GM10847 (cell line): Measurements from ENCODE around the gene RCCD1.

Source experiments
- POLR2A ChIP-seq: IDR thresholded peaks from 2 replicates; pipeline ENCODE4 v1.6.1; 2011; ENCODE audit not compliant: insufficient read length; ENCODE audit errors: extremely low read depth

Gene RCCD1

GRCh38 chr15:90953947-90954711, 555 bp upstream of the RCCD1 start:
- TF ChIP-seq POLR2A, result no peak

GRCh38 chr15:90955624-90956273, 1.1 kb downstream of the RCCD1 start:
- no peak for TF ChIP-seq POLR2A

DNA sequence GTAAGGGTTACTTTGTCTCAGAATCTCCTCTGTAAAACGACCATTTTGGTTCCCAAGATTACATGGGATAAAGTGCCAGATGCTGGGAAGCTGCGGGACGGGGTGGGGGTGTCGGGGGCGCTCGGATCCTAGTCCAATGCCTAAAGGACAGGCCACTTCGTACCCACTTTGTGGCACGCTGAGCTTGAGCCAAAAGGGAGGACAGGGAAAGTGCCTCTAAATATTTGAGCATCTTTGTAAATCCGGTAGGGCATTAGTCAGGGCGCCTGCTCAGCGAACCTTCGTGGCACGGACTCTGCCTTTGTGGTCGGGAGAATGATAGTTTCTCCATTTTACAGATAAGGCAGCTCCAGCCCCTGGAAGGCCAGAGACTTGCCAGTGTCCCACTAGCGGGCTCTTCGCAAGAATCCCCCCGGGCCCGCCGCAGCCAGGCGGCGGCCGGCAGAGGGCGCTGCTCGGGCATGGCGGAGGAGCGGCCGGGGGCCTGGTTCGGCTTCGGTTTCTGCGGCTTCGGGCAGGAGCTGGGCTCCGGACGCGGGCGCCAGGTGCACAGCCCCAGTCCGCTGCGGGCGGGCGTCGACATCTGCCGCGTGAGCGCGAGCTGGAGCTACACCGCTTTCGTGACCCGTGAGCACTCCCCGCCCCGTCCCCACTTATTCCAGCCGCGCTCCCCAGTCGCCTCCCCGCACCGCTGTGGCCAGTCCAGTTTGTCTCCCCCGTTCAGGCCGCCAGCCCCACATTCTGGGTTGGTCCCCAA, 1.8 kb downstream of the RCCD1 start:
- TF ChIP-seq POLR2A, result no peak

GRCh38 chr15:90957031-90957790, 2.5 kb downstream of the RCCD1 start:
- no peak for TF ChIP-seq POLR2A

DNA sequence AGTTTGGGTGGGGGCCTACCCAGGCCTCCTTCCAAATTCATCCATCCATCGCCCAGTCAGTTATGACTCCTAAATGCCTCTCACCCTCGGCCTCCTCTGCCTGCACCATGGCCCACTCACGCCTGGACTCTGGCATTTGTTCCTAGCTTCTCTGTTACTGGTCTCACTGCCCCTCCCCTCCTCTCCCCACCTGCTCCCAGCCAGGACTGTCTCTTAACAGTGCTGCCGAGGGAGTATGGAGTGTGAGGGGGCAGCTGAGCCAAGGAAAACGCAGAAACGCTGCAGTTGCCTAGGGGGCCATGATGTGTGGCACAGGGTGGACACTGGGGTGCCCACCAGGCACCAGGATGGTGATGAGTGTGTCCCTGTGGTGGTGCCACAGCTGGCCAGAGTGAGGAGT, 3.1 kb downstream of the RCCD1 start:
- TF ChIP-seq POLR2A, result no peak

- no peak for TF ChIP-seq POLR2A
Observed at GRCh38 chr15:90959028-90959595, 4.4 kb downstream of the RCCD1 start.

DNA sequence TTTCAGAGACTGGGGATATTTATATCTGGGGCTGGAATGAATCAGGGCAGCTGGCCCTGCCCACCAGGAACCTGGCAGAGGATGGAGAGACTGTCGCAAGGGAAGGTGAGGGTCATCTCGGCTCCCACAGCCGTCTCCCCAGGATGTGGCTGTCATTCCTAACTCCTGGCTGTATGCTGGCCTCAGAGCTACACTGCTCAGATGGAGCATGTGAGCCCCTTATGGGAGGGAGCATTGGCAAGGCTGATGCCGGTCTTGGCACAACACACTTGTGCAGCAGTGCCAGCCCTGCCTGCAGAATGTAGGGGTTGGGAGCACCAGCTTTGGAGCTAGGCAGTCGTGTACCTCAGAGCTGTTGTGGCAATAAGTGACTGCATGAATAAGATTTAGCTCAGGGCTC, 5.2 kb downstream of the RCCD1 start:
- TF ChIP-seq POLR2A, result no peak

GRCh38 chr15:90960298-90961091, 5.8 kb downstream of the RCCD1 start:
- no peak for TF ChIP-seq POLR2A

- no peak for TF ChIP-seq POLR2A
Observed at GRCh38 chr15:90962021-90962420, 7.3 kb downstream of the RCCD1 start.

DNA sequence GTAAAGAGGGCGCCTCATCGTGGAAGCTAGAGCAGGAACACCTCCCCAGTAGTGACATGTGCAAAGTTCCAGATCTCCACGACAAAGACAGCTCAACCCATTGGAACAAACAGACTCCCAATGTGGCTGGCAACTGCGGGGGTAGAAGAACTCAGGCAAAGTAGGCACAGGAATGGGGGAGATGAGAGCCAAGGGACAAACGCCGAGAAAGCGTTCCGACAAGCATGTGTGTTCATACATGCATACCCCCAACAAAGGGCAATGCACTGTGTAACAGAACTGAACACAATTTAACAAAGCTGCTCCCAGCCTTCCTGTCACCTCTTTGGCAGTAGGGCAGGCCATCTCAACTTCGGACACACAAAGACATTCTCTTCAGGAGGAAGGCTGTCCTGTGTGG, 11.6 kb downstream of the RCCD1 start:
- TF ChIP-seq POLR2A, result no peak

DNA sequence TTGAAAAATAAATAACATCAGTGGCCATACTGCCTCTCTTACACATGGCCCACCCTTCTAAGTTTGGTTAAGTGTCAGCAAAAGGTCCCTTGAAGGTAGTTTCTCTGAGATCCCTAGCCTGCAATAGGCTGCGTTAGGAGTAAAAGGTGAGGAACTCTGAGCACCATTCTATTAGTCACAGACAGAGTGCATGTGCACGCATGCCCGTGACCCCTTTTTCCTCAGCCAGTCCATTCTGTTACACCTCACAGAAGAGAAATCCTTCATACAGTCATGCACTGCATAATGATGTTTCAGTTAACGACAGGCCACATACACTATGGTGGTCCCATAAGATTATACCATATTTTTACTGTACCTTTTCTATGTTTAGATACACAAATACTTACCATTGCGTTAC, 12.5 kb downstream of the RCCD1 start:
- TF ChIP-seq POLR2A, result no peak

DNA sequence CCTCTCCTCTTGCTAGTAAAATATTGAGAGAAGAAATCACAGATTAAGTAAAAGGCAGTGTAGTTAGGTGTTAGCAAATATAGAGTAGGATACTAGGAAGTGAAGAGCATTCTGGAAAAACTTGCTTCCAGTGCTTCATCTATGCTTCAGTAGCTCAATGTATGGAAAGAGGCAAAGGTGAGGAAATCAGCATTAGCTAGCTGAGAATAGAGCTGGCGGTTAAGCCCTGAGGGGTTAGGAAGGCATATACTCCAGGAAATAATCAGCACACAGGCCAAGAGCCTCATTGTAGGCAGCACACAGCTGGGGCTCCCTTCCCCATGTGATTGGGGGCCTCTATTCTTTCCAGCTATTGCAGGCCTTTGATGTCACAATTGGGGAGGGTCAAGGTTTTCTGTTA, 13.8 kb downstream of the RCCD1 start:
- no peak for TF ChIP-seq POLR2A

- no peak for TF ChIP-seq POLR2A
Observed at GRCh38 chr15:90970274-90970673, 15.6 kb downstream of the RCCD1 start.

- TF ChIP-seq POLR2A, result no peak
Observed at GRCh38 chr15:90972133-90972532, 17.4 kb downstream of the RCCD1 start.
